ENCODE data around the gene MTF1.
A peak's percentile ranks its signal among the peaks of the same experiment; 100 is the strongest.
"Not testable (repeated sequence)": the region's sequence is repeated elsewhere in the genome, so short reads cannot be mapped to it uniquely, and the experiment has no call there.

Gene MTF1

DNA sequence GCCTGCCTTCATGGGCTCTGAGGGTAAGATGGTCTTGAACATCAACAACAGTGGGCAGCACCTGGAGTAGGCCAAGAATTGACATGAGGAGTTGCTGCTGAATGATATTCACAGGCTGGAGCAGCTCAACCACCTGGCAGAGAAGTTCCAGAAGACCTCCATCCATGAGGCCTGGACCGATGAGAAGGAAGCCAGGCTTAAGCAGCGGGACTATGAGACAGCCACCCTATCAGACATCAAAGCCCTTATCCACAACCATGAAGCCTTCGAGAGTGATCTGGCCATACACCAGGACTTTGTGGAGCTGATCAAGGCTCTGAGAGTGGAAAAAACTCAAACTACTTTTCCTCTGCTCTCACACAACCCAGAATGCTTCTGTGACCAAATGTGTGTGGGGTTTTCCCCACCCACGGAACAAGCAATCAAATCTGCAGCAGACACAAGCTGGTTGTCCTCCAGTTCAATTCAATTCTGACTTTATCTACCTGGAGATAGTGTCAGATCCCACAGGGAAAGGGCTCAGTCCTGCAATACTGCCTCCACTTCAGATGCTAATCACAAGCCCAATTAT is 82.4 kb downstream of the MTF1 start:
- H3K4me3 Mint-ChIP-seq = no peak overlapping the region
- H3K4me1 Mint-ChIP-seq = no peaks in the 10 kb centered on the region
- H3K36me3 Mint-ChIP-seq = no peaks in the 10 kb centered on the region
- H3K27ac Mint-ChIP-seq = no peak overlapping the region
- H3K9me3 Mint-ChIP-seq = no peaks in the 10 kb centered on the region
- CTCF ChIA-PET = no interaction called here
- no peak for DNase-seq
- H3K27me3 Mint-ChIP-seq = peaks cover 19% of the 10 kb centered on the region

DNA sequence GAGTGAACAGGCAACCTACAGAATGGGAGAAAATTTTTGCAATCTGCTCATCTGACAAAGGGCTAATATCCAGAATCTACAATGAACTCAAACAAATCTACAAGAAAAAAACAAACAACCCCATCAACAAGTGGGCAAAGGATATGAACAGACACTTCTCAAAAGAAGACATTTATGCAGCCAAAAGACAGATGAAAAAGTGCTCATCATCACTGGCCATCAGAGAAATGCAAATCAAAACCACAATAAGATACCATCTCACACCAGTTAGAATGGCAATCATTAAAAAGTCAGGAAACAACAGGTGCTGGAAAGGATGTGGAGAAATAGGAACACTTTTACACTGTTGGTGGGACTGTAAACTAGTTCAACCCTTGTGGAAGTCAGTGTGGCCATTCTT is 88.0 kb downstream of the MTF1 start:
- H3K36me3 Mint-ChIP-seq, H3K9me3 Mint-ChIP-seq, DNase-seq, H3K4me3 Mint-ChIP-seq, H3K4me1 Mint-ChIP-seq, CTCF ChIA-PET, H3K27ac Mint-ChIP-seq: not testable (repeated sequence)
- peaks cover 42% of the 10 kb centered on the region for H3K27me3 Mint-ChIP-seq

GRCh38 chr1:37767488-37767887 is 91.9 kb downstream of the MTF1 start:
- Mint-ChIP-seq H3K27me3 (peaks cover 76% of the 10 kb centered on the region), H3K9me3 (no peaks in the 10 kb centered on the region), H3K4me1 (peaks cover 9% of the 10 kb centered on the region), H3K36me3 (no peaks in the 10 kb centered on the region), H3K27ac (no peak overlapping the region), H3K4me3 (no peak overlapping the region)
- CTCF ChIA-PET = no interaction called here
- no peak for DNase-seq

GRCh38 chr1:37765916-37766664 is 93.3 kb downstream of the MTF1 start:
- Mint-ChIP-seq H3K4me1 (peaks cover 9% of the 10 kb centered on the region), H3K36me3 (no peaks in the 10 kb centered on the region), H3K4me3 (no peak overlapping the region), H3K9me3 (no peaks in the 10 kb centered on the region), H3K27me3 (peaks cover 90% of the 10 kb centered on the region), H3K27ac (no peak overlapping the region)
- CTCF ChIA-PET = interaction anchor here (0.5 kb wide), 1 partner anchor 31 kb away, joined by 4 read pairs; no protein-coding TSS in a partner anchor
- no peak for DNase-seq

GRCh38 chr1:37764888-37765441 is 94.4 kb downstream of the MTF1 start, which contains the start of gene EPHA10:
Gene EPHA10 (minus strand): TSS chr1:37765120. CDS start chr1:37765066, 54 bp downstream.
- no peak within 1 kb of the TSS for H3K27ac Mint-ChIP-seq
- no peak for DNase-seq
- H3K9me3 Mint-ChIP-seq = no peaks in the 10 kb centered on the region
- peaks cover 9% of the 10 kb centered on the region for H3K4me1 Mint-ChIP-seq
- H3K36me3 Mint-ChIP-seq = no peaks in the 10 kb centered on the region
- H3K4me3 Mint-ChIP-seq = no peak within 1 kb of the TSS
- H3K27me3 Mint-ChIP-seq = peaks cover 85% of the 10 kb centered on the region
- CTCF ChIA-PET = no interaction called here

DNA sequence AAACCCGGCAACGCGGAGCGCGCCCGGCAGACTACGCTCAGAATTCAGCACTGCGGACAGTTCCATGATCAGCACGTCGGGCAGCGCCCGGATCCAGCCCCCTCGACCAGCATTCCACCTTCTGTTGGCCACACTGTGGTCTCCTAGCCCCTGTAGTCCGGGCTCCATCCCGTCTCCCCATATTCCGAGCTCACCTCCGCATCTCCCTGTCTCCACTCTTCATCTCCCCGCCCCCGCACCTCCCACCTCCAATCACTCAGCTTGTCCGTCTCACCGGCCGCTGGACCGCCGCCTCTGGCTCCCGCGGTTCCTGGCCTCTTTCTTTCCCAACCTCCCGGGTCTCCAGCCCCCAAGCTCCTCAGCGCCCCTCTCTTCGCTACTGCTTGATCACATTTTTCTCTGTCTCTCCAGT is 95.0 kb downstream of the MTF1 start:
- CTCF ChIA-PET = no interaction called here

GRCh38 chr1:37763791-37764413 is 95.5 kb downstream of the MTF1 start:
- Mint-ChIP-seq H3K9me3 (no peaks in the 10 kb centered on the region), H3K27me3 (peaks cover 79% of the 10 kb centered on the region), H3K36me3 (no peaks in the 10 kb centered on the region), H3K27ac (no peak overlapping the region), H3K4me1 (peaks cover 9% of the 10 kb centered on the region), H3K4me3 (no peak overlapping the region)
- DNase-seq = no peak
- CTCF ChIA-PET = no interaction called here

More for the DNA sequence above, 95.0 kb downstream of the MTF1 start:
- Mint-ChIP-seq H3K4me3 (no peak overlapping the region), H3K27ac (no peak overlapping the region), H3K9me3 (no peaks in the 10 kb centered on the region), H3K36me3 (no peaks in the 10 kb centered on the region), H3K4me1 (peaks cover 9% of the 10 kb centered on the region), H3K27me3 (peaks cover 84% of the 10 kb centered on the region)
- peak; percentile 74 for DNase-seq

DNA sequence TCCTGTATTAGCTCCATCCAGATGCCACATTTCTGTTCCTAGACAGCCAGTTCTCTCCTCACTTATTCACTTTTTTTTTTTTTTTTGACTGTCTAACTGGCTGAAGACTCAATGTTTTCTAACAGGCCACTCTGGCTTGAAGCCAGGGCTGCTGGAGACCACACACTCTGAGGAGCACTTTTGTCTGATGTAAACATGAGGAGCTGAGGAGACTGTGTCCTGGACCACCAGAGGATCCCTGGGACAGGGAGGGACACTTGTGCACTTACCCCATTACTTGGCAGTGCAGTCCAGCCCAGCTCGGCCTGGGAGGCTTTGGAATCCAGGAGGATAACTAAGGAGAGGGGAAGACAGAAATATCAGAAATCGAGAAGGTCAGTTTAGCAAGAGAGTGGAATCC is 96.9 kb downstream of the MTF1 start:
- Mint-ChIP-seq H3K27ac (no peak overlapping the region), H3K27me3 (peaks cover 66% of the 10 kb centered on the region), H3K36me3 (no peaks in the 10 kb centered on the region), H3K4me3 (no peak overlapping the region), H3K4me1 (peaks cover 9% of the 10 kb centered on the region), H3K9me3 (no peaks in the 10 kb centered on the region)
- CTCF ChIA-PET = no interaction called here
- no peak for DNase-seq

DNA sequence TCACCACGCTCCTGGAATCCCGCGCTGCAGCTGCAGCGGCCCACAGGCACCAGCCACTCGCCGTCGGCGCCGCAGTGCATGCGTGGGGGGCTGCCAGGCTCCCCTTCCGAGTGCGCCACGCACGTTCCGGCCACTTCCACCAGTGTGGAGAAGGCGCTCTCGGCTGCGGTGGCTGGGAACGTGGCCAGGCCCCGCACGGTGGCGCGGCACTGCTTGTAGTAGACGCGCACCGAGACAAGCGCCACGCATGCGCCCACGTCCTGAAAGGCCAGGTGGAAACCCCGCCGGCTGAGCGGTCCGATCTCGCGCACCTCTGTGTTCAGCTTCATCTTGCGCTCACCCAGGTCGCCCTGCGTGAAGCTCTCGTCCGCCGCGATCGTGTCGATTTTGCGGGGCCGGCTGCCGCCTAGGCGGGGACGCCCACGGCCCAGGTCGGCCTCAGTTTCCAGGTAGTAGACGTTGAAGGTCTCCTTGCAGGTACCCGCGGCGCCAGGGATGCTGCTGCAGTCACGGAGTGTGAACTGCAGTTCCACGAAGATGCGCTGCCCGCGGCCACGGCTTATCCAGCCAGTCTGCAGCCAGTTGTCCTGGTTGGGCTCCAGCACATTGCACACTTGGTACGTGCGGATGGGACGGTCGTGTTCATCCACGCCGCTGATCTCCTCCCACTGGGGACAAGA is 97.8 kb downstream of the MTF1 start:
- Mint-ChIP-seq H3K27me3 (peaks cover 57% of the 10 kb centered on the region), H3K4me3 (no peak overlapping the region), H3K36me3 (no peaks in the 10 kb centered on the region), H3K27ac (no peak overlapping the region), H3K4me1 (peaks cover 9% of the 10 kb centered on the region), H3K9me3 (no peaks in the 10 kb centered on the region)
- no peak for DNase-seq
- CTCF ChIA-PET = no interaction called here

All from activated naive CD4-positive, alpha-beta T cell treated with anti-CD3 and anti-CD28 coated beads, Interleukin-2, amount 10 ng/mL, durations not matched to agents 7 days and 5 days (primary cell).